PC-9 (cell line): ENCODE measurements around the gene MARS1.

Experiments
- CTCF ChIP-seq: fragments of 200-600 bp; sonication (generic); conservative IDR thresholded peaks from 2 replicates; pipeline ENCODE4 v1.6.1; 2017; ENCODE audit warnings: mixed run types, antibody characterized with exemption, mild to moderate bottlenecking, moderate library complexity
- EZH2 ChIP-seq: fragments of 200-600 bp; sonication (generic); IDR thresholded peaks from 2 replicates; pipeline ENCODE4 v1.8.0; 2017; ENCODE audit warnings: antibody characterized with exemption, low read depth

DNA sequence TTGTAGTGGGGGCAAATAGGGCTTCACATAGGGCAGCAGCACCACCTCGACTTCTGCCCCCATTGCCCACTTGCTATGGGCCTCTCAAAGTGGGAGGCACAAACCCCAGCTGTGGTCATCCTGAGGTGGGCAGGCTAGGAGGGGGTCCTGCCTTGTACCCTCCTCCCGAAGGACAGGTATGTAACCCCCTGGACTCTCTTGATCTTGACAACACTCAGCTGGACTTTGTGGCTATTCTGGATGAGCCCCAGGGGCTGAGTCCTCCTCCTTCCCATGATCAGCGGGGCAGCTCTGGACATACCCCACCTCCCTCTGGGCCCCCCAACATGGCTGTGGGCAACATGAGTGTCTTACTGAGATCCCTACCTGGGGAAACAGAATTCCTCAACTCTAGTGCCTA is 16.2 kb upstream of the MARS1 start:
- TF ChIP-seq CTCF (no peak), EZH2 (no peak)
